Stimulated activated CD4-positive, alpha-beta T cell treated with anti-CD3 and anti-CD28 coated beads, Interleukin-15, amount 100 ng/mL, for 1 hour (primary cell): Measurements from ENCODE around the gene YEATS2.
"Not testable (repeated sequence)": the region's sequence is repeated elsewhere in the genome, so short reads cannot be mapped to it uniquely, and the experiment has no call there.

Experiments used
- DNase-seq, 2 donors: peaks; one replicate each; pipeline ENCODE4 v3.0.0-alpha.2; 2020; ENCODE audit warnings: low read depth in 1 of 2, low spot score in 1 of 2

The YEATS2 gene

GRCh38 chr3:183697610-183698317, at the start of gene YEATS2:
TSS of gene YEATS2 (plus strand) at chr3:183697797. CDS start at chr3:183715163, 17,366 bp downstream.
- DNase-seq, result peak; percentile 49 to 66

GRCh38 chr3:183650554-183650953, 47.0 kb upstream of the YEATS2 start:
- DNase-seq, result no peak

GRCh38 chr3:183653209-183654064, 44.2 kb upstream of the YEATS2 start:
- no peak for DNase-seq

- DNase-seq, result no peak
Observed at GRCh38 chr3:183654727-183655126, 42.9 kb upstream of the YEATS2 start.

DNA sequence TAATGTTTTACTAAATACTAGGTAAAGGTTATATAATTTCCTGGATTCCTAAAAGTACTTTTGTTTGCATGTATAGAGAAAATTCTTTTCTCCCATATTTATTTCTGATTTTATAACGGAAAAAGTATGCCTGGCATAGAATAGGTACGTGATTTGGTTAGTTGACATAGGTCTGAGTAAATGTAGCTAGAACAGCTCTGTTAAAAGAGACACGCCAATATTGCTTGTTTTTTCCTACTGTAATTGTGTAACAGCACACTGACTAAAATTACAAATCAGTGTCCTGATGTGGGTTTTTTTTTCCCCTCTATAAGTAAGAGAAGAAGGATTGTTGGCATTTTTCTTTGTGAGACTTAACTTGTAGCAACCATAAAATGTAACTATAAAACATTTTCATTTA, 35.5 kb upstream of the YEATS2 start:
- no peak for DNase-seq

- DNase-seq, result no peak
Observed at GRCh38 chr3:183664913-183665381, 32.6 kb upstream of the YEATS2 start.

GRCh38 chr3:183680061-183680460, 17.5 kb upstream of the YEATS2 start:
- no peak for DNase-seq

- DNase-seq, result no peak
Observed at GRCh38 chr3:183687705-183688104, 9.9 kb upstream of the YEATS2 start.

DNA sequence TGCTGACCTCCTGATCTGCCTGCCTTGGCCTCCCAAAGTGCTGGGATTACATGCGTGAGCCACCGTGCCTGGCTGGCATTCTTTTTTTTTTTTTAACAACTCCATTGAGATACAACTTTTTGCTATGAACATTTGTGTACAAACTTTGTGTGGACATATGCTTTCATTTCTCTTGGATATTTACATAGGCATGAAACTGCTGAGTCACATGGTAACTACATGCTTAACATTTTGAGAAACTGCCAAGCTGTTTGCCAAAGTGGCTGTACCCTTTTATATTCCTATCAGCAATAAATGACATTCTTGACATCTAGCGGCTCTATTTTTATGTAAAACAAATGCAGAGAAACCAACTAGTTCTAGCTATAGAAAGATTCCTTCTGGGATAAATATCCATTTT, 8.7 kb upstream of the YEATS2 start:
- no peak for DNase-seq

- not testable (repeated sequence) for DNase-seq
Observed at GRCh38 chr3:183689621-183690020, 8.0 kb upstream of the YEATS2 start.

DNA sequence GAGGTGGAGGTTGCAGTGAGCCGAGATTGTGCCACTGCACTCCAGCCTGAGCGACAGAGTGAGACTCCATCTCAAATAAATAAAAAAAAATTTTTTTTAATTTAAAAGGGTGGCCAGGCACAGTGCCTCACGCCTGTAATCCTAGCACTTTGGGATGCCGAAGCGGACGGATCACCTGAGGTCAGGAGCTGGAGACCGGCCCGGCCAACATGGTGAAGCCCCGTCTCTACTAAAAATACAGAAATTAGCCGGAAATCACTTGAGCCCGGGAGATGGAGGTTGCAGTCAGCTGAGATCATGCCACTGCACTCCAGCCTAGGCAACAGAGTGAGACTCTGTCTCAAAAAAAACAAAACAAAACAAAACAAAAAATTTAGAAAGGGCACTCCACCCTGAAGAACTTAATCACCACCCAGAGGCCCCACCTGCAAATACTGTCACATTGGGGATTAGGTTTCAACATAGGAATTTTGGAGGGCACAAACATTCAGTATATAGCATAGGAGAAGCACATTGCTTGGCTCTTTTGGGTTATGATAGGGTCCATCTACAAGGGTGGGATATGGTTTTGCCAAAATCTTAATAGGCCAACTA, 7.1 kb upstream of the YEATS2 start:
- no peak for DNase-seq

DNA sequence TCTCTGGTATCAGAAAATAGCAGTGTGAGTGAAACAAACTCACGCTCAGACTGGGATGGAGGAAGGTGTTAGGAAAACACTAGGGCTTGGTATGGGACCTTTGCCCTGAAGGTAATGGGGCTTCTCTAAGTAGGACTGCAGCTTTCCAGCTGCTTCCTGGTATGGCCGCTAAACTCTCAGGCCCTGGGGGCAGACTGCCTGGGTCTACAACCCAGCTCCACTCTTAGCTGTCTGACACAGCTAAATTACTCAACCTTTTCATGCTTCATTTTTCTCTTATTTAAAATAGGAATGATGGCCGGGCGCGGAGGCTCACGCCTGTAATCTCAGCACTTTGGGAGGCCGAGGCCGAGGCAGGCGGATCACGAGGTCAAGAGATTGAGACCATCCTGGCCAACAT, 5.2 kb upstream of the YEATS2 start:
- no peak for DNase-seq

GRCh38 chr3:183695569-183696364, 1.8 kb upstream of the YEATS2 start:
- DNase-seq, result no peak

GRCh38 chr3:183697123-183697609, 431 bp upstream of the YEATS2 start:
- DNase-seq, result no peak

DNA sequence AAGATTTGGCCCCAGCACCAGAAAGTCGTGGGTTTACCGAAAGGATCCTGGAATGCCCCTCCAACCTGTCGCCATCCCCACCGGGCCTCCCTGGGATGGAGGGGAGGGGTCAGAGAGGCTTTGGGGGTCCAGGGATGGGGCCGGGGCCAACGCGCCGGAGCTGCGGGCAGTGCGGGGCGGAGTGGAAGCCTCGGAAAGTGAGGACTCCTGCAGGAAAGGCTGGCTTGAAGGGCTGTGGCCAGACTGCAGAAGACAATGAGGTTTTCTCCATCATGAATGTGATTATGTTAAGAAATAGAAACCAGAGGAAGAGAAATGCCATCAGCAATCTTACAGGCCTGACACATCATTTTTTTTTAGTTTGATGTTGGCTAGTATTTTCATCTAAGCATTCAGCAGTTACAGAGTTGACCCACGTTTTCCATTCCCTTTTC, 738 bp downstream of the YEATS2 start:
- DNase-seq, result peak in 1 of 2 donors; percentile 16

DNA sequence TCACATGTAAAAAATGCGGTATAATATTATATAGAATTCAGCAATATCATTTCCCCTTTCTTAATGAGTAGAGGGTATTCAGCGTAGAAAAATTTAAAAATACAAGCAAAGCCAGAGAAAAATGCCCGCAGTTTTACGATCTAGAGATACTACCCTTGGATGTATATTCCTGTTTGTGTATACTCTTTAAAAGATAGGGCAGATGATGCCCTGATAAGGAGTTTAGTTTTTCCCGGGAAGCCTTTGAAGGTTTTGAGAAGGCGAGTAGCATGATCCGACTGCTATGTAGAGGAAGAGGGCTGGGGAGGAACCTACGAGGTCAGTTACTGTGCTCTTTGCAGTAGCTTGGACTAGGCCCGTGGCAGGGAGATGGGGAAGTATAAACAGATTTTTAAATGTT, 1.2 kb downstream of the YEATS2 start:
- DNase-seq, result no peak

GRCh38 chr3:183699238-183699947, 1.8 kb downstream of the YEATS2 start:
- DNase-seq, result no peak

- DNase-seq, result no peak
Observed at GRCh38 chr3:183701744-183702143, 4.1 kb downstream of the YEATS2 start.

DNA sequence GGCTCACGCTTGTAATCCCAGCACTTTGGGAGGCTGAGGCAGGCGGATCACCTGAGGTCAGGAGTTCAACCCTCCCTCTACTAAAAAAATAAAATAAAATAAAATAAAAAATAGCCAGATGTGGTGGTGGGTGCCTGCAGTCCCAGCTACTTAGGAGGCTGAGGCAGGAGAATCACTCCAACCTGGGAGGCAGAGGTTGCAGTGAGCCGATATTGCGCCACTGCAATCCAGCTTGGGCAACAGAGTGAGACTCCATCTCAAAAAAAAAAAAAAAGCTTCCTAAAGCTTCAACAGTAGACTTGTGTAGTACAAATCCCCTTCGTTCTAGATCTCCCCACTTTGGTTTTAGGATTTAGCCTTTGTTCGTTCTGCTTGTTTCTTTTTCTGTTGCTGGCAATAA, 6.3 kb downstream of the YEATS2 start:
- DNase-seq, result not testable (repeated sequence)

DNA sequence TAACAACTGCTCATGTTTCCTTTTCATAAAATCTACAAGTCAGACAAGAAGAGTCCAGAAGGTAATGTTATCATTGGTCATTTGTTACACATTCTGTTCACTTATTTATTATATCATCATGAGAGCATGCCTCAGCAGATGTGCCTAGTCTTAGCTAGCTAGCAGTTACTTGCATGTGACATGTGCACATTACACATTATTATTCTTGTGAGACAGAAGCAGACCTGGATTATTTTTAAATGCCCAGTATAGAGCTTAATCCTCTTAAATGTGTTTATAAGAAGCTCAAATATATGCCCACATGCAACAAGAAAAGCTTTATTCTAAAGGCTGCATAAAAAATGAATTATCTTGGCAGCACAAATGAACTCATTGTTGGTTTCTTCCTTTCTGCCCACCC, 12.6 kb downstream of the YEATS2 start:
- DNase-seq, result no peak
